Measurements from ENCODE around the gene PAIP2.
"Not testable (repeated sequence)": the region's sequence is repeated elsewhere in the genome, so short reads cannot be mapped to it uniquely, and the experiment has no call there.

The PAIP2 gene

DNA sequence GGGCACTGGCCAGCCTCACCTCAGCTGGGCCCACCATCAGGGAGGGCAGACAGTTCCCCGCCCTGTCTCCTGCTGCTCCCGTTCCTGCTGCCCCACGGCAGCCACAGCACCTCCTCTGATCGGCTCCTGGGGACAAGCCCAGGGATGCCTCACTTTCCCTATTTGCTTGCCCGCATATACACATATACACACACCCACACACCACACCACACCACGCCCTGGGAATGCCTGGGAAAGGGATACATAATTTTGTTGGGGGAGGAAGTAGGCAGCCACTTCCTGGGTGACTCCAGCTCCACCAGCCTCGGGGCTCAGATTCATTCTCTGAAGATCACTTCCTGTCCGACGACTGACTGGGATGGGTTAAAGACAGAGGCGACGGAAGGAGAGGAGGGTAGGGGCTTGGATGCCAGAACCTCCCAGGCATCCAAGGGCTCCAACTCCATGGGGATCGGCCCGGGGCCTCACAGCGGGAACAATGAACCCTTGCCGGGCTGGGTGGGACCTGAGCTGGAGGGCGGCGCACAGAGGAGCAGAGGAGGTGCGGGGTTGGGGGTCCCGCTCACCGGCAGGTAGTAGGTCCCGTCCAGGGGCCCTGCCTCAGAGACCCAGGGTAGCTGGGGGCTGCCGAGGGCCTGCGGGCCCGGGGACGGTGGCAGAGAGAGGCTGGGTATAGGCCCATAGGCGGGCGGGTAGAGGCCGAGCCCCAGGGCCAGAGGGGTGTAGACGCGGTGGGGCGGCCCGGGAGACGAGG lies 50.1 kb downstream of the PAIP2 start:
- DNase-seq (ENCODE audit: low read depth, low spot score), result no peak

DNA sequence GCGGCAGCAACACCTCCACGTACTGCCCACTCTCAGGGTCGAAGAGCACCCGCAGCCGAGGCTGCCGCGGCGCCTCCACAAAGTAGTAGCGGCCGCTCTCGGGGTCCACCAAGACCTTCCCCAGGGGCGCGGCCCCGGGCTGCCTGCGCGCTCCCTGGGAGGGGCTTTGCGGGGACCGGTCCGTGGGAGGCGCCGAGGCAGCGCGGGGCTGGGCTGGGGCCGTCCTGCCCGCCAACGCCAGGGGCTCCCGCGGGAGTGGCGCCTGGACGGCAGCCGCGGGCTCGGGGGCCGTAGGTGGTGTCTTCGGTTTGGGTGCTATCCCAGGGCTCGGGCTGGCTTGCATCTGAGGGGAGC lies 50.6 kb downstream of the PAIP2 start:
- DNase-seq (ENCODE audit: low read depth, low spot score), result no peak

DNA sequence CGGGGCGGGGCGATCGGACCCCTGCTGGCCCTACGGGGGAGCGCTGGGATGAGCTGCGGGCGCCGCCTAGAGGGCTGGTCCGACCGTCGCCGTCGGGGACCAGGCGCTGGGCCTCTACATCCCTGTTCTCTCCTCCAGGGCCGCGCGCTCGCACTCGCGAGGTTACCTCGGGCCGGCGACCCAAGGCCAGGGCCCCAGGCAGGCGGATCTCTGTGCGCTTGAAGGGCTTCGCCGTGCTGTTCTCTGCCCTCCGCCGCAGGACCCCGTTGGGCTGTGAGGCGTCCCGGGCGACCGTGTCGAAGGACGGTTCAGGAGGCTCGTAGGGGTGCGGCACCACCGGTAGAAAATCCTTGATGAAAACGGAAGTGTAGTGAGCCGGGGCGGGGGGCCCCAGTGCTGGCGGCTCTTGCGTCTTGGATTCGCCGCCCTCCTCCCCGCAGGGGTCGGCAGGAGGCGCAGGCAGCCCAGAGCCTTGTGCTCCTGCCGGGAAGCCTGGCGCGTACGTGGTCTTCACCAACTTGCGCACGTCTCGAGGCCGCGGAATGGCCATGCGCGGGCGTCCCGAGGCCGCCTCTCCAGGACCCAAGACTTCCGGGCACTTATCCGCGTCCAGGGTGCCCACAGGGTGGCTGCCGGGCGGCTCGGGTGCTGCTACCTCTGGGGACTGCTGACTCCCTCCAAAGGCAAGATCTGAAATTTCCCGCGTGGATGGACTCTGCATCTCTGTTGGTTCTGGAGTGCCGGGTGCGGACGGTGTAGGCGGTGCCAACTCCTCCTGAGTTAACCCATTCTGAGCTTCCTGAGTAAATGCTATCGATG lies 51.2 kb downstream of the PAIP2 start:
- DNase-seq (ENCODE audit: low read depth, low spot score), result peak; percentile 49

DNA sequence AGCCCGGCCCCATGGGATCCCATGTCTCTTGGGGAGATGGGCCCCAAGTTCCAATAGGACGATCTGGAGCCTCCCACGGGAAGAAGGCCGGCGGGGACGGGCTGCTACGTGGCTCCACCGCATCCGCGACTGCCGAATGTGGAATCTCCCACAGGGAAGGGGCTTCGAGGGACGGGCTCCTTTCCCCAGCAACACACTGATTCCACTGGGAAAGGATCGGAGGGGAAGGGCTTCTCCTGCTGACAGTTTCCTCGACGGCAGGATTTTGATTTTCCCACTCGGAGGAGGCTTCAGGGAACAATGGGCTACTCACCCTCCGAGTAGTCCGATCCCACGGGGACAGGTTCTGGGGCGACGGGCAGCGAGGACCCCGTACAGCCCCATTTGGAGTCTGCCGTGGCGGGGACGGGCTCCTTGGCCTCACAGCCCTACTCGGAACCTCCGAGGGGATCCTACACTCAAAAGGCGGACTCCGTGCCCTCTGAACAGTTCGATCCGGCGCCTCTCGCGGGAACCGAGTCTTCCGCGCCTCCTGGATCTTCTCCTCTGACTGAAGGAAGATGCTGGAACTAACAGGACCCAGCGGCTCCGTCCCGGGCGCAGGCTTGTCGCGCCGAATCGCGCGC lies 52.0 kb downstream of the PAIP2 start:
- no peak for DNase-seq (ENCODE audit: low read depth, low spot score)

DNA sequence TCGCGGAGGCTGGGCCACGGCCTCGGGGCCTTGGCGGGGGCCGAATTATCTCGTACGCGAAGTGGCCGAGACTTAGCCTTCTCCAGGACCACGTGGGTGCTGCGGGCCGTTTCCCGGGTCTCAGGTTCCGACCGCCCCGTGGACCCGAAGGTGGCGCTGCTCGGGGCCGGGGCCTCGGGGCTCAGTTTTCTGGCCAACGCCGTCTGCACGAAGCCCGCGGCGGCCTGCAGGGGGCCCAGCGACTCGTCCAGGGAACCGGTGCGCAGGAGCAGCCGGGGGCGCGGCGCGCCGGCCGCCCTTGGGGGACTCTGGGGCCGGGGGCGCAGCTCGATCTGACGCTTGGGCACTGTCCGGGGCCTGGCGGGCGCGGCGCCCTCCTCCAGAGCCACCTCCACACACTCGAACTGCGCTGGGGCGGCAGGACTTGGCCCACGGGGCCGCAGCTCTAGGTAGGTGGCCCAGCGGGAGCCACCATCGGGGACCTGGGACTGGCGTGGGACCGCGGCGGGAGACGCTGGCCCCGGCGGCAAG lies 52.5 kb downstream of the PAIP2 start:
- DNase-seq (ENCODE audit: low read depth, low spot score), result no peak

DNA sequence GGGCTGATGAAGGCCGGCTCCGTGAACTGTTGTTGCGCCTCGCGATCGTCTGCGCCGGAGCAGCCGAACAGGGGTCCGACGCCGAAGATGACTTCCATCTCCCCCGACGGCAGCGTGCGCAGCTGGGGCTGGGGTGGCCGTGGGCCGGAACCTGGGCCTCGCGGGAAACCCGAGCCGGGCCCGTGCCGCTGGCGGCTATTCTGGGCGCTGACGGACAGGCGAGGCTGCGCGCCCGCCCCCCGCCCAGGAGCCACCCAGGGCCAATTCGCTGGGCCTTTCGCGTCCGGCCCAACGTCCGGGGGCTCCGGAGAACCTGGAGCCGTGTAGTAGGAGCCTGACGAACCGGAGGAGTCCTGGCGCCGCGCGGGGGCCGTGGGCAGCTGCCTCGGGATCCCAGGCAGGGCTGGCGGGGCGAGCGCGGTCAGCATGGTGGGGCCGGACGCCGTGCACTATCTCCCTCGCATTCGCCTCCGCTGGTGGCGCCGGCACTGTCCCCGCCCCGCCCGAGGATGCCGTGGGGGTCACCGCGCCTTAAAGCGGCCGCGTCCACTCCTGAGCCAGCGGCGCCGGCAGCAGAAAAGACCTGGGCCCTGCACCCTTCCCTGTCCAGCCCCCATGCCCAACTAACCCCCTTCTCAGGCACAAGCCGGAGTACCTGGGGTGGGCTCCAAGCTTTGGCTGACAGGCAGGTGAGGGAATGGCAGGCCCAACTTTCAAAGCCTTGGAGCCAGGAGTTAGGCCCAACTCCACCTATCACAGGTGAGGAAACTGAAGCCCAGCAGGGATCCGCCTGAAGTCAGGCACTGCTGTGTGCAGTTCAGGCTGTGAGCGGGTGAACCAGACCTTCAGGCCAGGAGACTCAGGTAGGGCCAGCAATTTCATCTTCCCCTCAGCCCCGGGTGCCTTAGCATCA lies 53.3 kb downstream of the PAIP2 start, which contains the start of gene PROB1:
PROB1 (minus strand) TSS at position 451 of the 913 bp plus-strand sequence; CDS start at position 428, 23 bp downstream.
- DNase-seq (ENCODE audit: low read depth, low spot score), result no peak

DNA sequence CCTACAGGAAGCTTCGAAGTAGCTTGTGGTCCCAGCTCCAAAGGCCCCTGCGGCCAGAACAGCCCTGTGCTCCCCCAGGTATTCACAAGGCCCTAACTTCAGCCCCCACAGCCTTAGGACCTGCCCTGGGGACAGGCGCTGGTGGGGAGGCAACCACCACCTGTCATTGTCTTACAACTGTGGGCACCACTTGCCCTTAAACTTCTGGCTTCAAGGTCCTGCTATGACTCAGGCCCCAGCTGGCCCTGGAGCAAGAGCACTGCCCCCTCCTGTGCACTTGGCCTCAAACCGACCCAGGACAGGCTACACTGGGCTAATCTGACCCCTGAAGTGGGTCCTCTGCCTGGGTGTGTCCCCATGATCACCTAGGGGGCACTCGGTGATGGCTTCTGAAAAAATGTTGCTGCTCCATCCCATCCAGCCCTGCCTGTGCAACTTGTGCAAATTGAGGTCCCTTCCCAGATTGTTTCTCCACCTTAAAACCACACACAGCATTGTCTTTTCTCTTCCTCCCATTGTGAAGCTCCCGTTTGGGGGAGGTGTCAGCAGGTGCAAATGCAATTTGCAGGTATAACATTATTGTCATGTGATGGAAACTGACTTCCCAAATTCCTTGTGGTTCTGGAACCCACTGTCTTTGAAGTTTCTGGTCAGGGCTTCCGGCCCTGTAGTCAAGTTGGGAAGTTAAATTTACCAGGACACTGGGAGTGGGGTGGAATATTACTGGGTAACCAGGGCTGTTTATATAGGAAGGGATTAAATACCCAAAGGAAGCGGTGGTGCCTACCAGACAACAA lies 54.4 kb downstream of the PAIP2 start:
- DNase-seq (ENCODE audit: low read depth, low spot score), result no peak

DNA sequence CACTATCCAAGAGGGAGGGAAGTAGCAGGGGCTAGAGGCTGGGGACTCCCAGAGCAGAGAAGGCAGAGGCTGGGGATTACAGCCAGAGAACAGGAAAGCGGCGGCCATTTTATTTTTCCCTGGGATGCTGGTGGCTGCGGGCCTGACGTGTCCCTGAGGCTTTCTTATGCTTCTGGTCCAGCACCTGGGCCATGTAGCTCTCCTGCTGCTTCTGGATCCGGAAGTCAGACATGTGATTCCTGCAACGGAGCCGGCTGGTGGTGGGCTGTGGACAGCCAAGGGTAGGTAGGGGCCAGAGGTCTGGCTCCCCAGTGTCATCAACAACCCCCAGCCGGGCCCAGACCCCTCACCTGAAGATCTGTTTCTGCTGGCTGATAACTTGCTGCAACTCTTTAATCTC lies 55.0 kb downstream of the PAIP2 start:
- no peak for DNase-seq (ENCODE audit: low read depth, low spot score)

DNA sequence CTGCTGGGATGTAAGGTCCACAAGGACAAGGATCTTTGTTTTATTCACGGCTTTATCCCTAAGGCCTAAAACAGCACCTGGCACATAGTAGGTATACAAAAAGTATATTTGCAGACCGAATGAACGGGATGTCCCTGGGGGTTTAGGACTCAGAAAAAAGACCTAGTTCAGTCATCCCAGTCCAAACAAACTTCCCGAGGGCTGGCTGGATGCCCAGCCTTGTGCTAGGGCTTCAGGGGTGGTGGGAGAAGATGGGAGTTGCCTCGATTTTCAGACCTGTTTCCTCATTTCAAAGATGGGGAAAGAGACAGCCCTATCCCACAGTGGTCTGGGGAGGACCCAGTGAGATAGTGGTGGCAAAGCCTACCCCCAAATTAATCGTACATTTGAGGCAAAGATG lies 56.3 kb downstream of the PAIP2 start:
- DNase-seq (ENCODE audit: low read depth, low spot score), result no peak

DNA sequence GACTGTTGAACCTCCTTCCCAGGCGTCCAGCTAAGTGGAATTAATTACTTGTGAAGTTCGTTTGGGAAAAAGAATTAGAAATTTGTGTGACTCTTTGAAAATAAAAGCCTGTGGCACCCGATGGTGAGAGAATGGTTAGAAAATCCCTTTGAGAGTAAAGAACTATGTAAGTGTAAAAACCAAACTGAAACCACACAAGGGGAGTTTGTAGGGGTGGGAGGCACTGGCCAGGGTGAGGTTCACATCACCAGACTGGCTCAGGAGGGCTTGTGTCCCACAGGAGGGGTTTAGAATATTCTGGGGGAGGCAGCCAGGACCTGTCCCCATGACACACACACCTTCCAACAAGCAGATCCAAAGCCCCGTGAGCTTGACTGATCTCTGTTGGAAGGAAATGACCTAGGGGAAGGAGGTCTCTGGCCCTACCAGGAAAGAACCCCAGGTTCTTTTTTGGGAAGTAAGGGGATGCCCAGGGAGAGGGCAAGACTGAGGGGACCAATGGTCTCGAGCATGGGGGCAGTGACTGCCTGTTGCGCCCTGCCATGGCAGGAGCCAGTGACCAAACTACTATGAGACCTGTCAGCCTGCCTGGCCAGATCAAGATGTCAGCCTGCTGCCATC lies 58.0 kb downstream of the PAIP2 start:
- no peak for DNase-seq (ENCODE audit: low read depth, low spot score)

DNA sequence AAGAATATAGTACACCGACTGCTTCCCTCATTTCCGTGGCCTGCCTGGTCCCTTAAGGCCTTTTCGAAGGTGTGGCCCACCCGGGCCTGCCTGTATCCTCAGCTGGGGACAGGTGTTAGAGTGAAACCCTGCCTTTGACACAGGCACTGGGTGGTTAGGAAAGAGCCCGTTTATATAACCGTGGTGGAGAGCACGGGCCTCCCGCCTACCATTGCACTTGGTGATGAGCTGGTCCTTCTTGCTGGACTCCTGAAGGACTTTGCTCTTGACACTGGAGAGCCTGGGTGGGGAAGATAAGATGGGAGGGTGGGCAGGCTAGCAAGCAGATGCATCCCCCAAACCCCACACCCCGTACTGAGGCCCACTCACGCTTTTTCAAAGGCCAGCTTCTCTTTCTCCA lies 59.9 kb downstream of the PAIP2 start:
- no peak for DNase-seq (ENCODE audit: low read depth, low spot score)

DNA sequence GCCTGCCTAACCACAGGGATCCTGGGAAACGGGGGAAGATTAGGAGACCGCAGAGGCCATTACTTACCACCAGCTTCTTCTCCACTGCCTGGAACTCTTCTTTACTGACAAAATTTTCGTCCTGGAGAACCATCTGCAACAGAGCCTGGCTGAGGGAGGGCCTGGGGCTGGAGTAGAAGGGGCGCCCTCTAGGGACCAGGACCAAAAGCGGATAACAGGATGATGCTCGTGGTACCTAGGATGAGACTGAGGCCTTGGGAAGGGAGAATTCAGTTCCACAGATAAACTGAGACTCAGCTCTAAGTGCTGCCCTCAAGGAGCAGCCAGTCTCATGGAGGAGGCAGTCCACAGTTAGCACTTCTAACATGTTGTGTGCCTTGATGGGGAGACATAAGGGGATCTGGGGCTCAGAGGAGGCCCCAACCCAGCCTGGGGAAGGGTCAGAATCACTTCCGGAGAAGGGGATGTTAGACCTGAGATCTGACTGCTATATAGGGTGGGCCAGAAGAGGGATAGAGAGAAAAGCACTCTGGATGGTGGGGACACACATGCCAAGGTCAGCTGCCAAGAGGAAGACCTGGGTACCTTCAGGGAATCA lies 61.0 kb downstream of the PAIP2 start:
- no peak for DNase-seq (ENCODE audit: low read depth, low spot score)

DNA sequence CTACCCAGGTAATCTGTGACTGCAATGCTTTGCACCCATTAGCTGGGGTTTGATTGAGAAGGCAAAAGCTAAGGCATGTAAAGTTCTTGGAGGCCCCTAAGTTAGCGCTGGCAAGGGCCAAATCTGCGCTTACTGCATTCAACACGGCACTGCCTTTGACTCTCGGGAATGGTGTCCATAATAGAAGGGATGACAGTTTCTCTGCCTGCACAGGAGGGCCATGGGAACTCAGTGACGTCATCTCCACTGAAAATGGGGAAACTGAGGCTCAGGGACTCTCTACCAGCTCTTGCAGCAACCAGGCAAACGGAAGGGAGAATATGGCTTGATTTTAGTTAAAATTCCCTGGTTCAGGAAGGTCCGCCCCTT lies 61.7 kb downstream of the PAIP2 start:
- DNase-seq (ENCODE audit: low read depth, low spot score), result no peak

DNA sequence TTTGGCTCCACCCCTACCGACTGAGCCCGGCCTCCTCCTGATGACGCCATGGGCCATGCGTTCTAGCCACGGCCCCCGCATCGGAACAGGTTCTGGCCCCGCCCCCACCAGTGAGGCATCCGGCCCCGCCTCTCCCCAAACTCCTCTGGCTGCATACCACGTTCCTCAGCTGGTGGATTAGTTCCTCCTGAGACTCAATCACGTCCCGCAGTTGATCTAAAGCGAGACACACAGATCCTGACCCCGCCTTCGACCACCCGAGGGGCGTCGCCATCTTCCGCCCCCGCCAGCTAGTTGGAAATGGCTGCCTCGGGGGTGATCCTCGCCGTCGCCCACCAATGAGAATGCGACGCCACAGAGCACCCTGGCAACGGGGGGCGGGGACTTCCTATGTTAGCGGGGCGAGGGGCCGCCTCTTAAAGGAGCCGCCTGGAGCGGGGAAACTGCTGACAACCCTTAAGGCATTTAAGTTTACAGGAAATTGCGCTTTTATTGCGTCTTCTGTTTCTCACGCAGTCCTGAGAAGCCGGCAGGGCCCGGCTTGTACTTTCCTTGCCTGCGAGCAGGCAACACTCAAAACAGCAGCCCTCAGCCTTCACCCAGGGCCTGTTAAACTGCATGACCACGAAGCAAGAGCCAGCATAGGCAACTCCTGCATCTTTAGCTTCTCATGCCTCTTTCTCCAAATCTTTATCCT lies 62.3 kb downstream of the PAIP2 start, which contains the start of gene SPATA24:
SPATA24 (minus strand) TSS at position 303 of the 697 bp plus-strand sequence; CDS start at position 274, 29 bp downstream.
- peak; percentile 98 for DNase-seq (ENCODE audit: low read depth, low spot score)

DNA sequence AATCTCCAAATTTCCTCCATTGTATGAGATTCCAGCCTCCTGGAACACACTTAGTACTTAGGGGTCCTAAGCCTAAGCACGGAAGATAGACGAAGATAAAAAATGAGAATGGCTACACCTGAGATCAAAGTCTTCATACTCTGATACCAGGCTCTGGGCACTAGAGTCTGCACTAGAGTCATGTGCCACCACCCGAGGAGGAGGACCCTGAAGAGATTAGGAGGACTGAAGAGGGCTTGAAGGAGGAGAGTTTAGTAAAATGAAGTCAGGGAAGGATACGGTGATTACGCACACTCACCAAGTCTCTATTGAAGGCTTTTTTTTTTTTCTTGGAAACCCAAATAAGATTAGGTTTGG lies 62.8 kb downstream of the PAIP2 start:
- no peak for DNase-seq (ENCODE audit: low read depth, low spot score)

DNA sequence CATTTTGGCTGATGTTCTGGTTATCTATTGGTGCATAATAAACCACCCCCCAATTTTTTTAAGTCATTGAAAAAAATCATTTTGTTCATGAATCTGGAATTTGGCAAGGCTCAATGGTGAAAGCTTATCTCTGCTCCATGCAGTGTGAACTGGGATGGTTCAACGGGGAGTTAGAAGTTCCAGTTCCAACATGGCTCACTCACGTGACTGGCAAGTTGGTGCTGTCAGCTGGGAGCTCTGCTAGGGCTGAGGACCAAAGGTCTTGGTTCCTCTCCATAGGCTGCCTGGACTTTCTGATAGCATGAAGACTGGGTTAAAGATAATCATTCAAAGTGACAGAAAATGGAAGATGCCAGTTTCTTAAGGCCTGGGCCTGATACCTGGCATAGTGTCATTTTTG lies 65.3 kb downstream of the PAIP2 start:
- DNase-seq (ENCODE audit: low read depth, low spot score), result no peak

DNA sequence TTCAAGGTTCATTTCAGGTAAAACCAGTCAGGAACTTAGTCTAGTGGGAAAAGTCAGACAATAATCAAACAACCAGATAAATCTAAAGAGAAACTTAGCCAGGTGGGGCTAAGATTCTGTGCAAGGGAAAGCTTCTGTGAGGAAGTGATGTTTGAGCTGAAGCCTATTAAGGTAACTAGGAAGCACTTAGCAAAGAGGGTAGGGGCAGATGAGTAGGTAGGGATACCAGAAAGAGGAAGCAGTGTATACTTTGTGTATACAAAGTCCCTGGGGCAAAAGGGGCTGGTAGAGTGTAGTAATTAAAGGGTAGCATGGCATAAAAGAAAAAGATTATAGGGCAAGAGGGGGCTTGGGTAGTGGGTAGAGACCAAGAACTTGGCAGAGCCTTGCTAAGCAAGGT lies 65.9 kb downstream of the PAIP2 start:
- no peak for DNase-seq (ENCODE audit: low read depth, low spot score)

DNA sequence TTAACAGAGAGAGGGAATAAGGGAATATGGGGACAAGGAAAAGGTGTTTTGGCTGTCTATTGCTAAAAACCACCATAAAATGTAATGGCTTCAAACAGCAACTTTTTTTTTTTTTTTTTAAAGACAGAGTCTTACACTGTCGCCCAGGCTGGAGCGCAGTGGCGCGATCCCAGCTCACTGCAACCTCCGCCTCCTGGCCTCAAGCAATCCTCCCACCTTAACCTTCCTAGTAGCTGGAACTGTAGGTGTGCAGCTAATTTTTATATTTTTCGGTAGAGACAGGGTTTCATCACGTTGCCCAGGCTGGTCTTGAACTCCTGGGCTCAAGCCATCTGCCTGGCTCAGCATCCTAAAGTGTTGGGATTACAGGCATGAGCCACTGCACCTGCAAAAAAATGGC lies 66.5 kb downstream of the PAIP2 start:
- no peak for DNase-seq (ENCODE audit: low read depth, low spot score)

DNA sequence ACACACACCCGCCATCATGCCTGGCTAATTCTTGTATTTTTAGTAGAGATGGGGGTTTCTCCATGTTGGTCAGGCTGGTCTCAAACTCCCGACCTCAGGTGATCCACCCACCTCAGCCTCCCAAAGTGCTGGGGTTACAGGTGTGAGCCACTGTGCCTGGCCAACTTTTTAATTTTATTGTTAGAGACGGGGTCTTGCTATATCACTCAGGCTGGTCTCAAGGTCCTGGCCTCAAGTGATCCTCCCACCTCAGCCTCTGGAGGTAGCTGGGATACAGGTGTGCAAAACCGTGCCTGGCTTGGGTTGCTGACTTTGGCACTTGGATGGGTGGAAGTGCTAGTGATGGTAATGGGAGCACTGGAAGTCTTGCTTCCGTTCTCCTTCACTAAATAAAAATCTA lies 67.5 kb downstream of the PAIP2 start:
- DNase-seq (ENCODE audit: low read depth, low spot score), result not testable (repeated sequence)

Data from activated CD4-positive, CD25-positive, alpha-beta regulatory T cell treated with anti-CD3 and anti-CD28 coated beads, Interleukin-2, amount 50 U/mL, for 16 hours (primary cell).